Stimulated activated CD4-positive, alpha-beta T cell treated with anti-CD3 and anti-CD28 coated beads, Interleukin-15, amount 100 ng/mL, for 48 hours (primary cell): ENCODE data around the gene MTARC2.

Experiments
- DNase-seq, 2 donors: peaks; one replicate each; pipeline ENCODE4 v3.0.0-alpha.2; 2020; ENCODE audit warnings: low read depth in 2 of 2

MTARC2 gene

DNA sequence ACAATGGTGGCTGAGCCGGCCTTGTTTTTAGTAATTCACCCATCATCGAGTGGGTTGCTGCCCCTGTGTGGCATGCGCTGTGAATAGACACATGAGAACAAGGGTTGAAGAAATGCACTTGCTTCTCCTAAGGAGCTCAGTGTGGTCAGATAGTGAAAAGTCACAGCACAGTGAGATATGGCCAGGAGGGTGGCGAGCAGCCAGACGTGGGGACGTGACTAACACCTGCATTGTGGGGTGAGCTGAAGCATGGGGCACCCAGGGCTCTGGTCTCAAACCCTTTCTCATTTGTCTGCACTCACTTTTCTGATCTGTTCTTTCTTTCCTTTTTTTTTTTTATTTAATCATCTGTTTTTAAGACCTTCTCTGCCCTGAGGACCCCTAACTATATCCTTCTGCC, 52.1 kb downstream of the MTARC2 start:
- DNase-seq, result no peak

GRCh38 chr1:220803401-220804201, 55.5 kb downstream of the MTARC2 start:
- DNase-seq, result no peak

- DNase-seq, result no peak
These were observed 56.1 kb downstream of the MTARC2 start for GRCh38 chr1:220804202-220804586.

- DNase-seq, result no peak
These were observed 58.3 kb downstream of the MTARC2 start for GRCh38 chr1:220806408-220806807.

- DNase-seq, result no peak
These were observed 59.6 kb downstream of the MTARC2 start for GRCh38 chr1:220807726-220808125.

GRCh38 chr1:220808345-220809186, 60.4 kb downstream of the MTARC2 start:
- DNase-seq, result no peak

- DNase-seq, result no peak
These were observed 61.0 kb downstream of the MTARC2 start for GRCh38 chr1:220809187-220809550.

- DNase-seq, result no peak
These were observed 61.6 kb downstream of the MTARC2 start for GRCh38 chr1:220809704-220810103.

DNA sequence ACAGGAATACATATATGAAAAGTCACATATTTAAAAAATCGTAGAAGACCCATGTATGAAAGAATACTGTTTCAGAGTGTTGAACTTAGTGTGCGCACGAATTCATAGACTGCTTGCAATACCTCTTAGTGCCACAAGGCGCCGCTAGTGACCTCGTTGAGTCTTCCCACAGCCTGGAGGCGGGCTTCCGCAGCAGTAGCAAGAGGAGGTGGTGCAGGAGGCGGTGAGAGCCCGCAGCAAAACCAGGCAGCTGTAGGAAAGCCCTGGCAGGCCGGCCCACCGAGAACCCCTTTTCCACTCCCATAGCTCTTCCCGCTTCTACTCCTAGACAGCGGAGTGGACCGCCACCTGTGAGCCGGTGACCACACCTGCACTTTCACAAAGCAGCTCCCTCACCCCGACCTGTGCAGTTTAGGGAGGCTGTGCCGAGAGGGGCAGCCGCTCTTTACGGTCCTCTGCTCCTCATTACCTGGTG, 62.1 kb downstream of the MTARC2 start:
- peak; percentile 48 to 56 for DNase-seq

GRCh38 chr1:220810963-220811362, 62.8 kb downstream of the MTARC2 start:
- no peak for DNase-seq

GRCh38 chr1:220811695-220812094, 63.6 kb downstream of the MTARC2 start:
- no peak for DNase-seq

DNA sequence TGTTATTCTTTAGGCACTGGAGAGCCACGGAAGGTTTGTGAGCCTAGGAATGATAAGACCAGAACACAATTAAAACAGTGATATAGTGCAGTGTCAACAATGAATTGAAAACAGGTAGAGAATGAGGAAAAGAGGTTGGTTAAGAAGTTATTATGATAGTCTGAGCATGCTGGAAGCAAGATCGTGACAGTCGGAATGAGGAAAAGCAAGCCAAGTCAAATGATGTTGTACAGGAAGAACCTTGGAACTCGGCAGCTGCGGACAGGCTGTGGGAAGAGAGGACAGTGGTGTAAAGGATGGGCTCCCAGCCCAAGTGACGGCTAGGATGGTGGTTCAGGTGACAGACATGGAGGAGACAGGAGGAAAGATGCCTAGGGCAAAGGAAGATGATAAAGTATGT, 64.2 kb downstream of the MTARC2 start:
- no peak for DNase-seq

- no peak for DNase-seq
These were observed 64.9 kb downstream of the MTARC2 start for GRCh38 chr1:220813013-220813412.

- no peak for DNase-seq
These were observed 67.3 kb downstream of the MTARC2 start for GRCh38 chr1:220815409-220815808.

DNA sequence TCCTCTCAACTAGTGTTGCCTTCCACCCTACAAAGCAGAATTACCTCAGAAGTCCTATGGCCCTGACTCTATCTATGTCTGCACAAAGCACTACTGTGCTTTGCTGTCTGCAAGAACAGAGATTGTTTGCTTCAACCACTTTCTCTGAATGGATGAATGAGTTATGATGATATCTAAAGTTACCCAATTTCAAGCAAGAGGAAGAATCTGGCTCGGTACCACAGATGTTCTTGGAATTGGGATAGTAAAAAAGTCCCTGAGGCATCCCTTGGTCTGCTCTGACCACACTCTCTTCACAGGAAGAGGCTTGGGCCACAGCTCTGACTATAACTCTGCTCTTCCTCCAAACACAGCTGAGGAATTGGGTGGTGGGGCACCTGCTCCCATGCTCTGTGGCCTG, 69.8 kb downstream of the MTARC2 start:
- no peak for DNase-seq

- DNase-seq, result no peak
These were observed 70.5 kb downstream of the MTARC2 start for GRCh38 chr1:220818421-220819173.

DNA sequence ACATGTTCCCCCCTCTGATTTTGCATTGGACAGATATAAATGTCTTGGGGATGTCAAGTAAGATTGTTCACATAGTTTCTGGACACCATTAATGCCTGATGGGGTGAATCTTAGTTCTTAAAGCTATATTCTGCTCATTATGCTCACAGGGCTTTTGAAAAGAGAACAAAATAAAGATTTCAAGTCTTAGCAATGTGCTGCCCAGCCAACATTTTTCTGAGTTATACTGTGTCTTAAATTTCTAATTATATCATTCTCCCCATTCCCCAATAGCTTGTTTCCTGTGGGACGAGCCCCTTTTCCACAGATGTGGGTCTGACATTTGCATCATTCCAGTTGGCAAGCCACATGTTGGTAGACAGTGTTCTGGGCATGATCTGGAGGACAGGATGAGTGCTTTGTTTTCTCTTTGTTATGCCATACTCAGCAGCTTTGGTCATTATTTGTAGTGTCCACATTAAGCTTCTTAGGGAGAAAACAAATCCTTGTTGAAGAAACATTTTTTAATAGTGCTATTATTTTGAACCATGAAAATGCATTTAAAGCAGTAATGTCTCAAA, 71.4 kb downstream of the MTARC2 start:
- no peak for DNase-seq

- no peak for DNase-seq
These were observed 76.2 kb downstream of the MTARC2 start for GRCh38 chr1:220824031-220824989.

DNA sequence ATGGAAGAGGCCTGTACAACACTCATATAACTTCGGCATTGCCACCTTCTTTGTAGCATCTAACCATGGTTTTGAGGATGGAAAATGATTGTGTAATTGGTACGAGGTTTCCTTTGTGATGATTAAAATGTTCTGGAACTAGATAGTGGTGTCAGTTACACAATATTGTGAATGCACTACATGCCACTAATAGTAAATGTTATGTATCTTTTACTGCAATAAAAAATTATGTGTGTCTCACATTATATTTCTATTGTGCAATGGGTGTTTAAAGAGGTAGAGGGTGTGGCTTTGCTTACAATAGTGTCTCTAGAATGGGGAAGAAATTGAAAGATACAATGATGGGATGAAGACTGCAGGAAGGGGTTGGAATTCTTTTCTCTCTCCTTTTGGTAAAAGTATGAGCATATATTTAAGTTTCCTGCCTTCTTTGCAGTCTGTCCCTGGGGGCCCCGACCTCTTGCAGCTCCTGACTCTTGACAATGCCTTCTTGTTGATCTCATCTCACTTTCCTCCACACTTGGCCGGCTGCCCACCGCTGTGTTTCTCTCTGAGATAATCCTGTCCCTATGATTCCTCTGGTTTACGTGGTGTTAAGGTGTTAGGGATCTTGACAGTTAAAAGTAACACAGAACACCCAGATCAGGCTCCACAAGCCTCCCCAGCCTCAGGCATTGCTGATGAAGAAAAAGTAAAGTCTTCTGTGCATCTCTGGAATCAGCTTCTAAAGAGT, 77.9 kb downstream of the MTARC2 start:
- DNase-seq, result no peak

GRCh38 chr1:220826729-220827128, 78.6 kb downstream of the MTARC2 start:
- no peak for DNase-seq
